Measurements from ENCODE around the gene SUSD3.

Gene SUSD3

GRCh38 chr9:93030642-93031628, 27.6 kb upstream of the SUSD3 start:
- no peak for DNase-seq

GRCh38 chr9:93031629-93032430, 26.7 kb upstream of the SUSD3 start:
- no peak for DNase-seq

GRCh38 chr9:93032545-93032944, 26.0 kb upstream of the SUSD3 start:
- no peak for DNase-seq

- DNase-seq, result no peak
These were observed 25.0 kb upstream of the SUSD3 start for GRCh38 chr9:93033531-93033930.

- DNase-seq, result no peak
These were observed 23.3 kb upstream of the SUSD3 start for GRCh38 chr9:93035106-93035660.

GRCh38 chr9:93035821-93036351, 22.6 kb upstream of the SUSD3 start:
- no peak for DNase-seq

- no peak for DNase-seq
These were observed 21.5 kb upstream of the SUSD3 start for GRCh38 chr9:93036887-93037475.

GRCh38 chr9:93037476-93037971, 21.0 kb upstream of the SUSD3 start:
- no peak for DNase-seq

- no peak for DNase-seq
These were observed 19.6 kb upstream of the SUSD3 start for GRCh38 chr9:93038918-93039317.

- no peak for DNase-seq
These were observed 19.0 kb upstream of the SUSD3 start for GRCh38 chr9:93039456-93039855.

- no peak for DNase-seq
These were observed 18.5 kb upstream of the SUSD3 start for GRCh38 chr9:93039976-93040375.

- DNase-seq, result no peak
These were observed 18.1 kb upstream of the SUSD3 start for GRCh38 chr9:93040409-93040808.

GRCh38 chr9:93041108-93041802, 17.2 kb upstream of the SUSD3 start:
- DNase-seq, result no peak

- DNase-seq, result no peak
These were observed 15.4 kb upstream of the SUSD3 start for GRCh38 chr9:93043122-93043521.

GRCh38 chr9:93045521-93045920, 13.0 kb upstream of the SUSD3 start:
- DNase-seq, result no peak

GRCh38 chr9:93048566-93049448, 9.7 kb upstream of the SUSD3 start:
- DNase-seq, result no peak

GRCh38 chr9:93049491-93049890, 9.0 kb upstream of the SUSD3 start:
- DNase-seq, result no peak

- no peak for DNase-seq
These were observed 8.3 kb upstream of the SUSD3 start for GRCh38 chr9:93050231-93050630.

- peak; percentile 19 for DNase-seq
These were observed 6.8 kb upstream of the SUSD3 start for GRCh38 chr9:93051680-93052089.

- DNase-seq, result peak; percentile 30
These were observed 5.5 kb upstream of the SUSD3 start for GRCh38 chr9:93052791-93053540.
